ENCODE data around the gene ABTB1.
"Not testable (repeated sequence)": the region's sequence is repeated elsewhere in the genome, so short reads cannot be mapped to it uniquely, and the experiment has no call there.

ABTB1 gene

GRCh38 chr3:127674101-127674721, 1.5 kb downstream of the ABTB1 start:
- no peak for DNase-seq

DNA sequence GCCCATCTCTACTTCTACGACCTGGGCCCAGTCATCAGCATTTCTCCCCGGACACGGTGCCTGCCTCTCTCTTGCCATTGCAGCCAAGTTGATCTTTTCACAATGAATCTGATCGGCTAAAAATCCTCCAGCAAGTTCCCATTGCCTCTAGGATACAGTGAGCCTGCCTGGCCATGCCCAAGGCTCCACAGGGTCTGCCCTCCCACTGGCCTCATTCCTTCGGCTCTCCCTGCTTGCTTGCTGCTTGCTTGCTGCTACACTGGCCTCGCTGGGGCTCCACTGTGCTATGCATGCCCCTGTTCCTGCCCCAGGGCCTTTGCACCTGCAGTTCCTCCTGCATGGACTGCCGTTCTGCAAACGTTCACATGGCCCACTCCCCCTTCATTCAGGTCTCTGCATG, 2.0 kb downstream of the ABTB1 start:
- DNase-seq: no peak

DNA sequence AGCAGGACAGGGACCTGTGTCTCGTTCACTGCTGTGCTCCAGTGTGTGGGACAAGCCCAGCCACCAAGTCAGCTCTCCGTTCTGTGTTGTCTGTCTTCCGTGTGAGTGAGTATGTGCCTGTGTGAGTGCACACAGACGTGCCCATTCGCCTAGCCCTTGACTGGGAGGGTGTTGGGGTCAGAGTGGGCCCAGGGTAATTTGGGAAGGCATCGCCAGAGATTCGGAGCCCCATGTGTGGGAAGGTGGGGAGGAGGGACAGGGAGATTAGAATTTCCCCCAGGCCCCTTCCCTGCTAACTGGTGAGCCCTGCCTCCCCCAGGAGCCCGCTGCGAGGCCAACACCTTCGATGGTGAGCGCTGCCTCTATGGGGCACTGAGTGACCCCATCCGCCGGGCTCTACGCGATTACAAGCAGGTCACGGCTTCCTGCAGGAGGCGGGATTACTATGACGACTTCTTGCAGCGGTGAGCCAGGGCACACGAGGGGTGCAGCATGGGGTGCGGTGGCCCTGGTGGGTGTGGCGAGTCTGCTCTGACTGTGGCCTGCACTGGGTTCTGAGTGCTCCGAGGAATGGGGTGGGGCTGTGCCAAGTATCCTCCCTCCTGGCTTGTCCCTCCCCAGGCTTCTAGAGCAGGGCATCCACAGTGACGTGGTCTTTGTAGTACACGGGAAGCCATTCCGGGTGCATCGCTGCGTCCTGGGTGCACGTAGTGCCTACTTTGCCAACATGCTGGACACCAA, 3.1 kb downstream of the ABTB1 start:
- no peak for DNase-seq

DNA sequence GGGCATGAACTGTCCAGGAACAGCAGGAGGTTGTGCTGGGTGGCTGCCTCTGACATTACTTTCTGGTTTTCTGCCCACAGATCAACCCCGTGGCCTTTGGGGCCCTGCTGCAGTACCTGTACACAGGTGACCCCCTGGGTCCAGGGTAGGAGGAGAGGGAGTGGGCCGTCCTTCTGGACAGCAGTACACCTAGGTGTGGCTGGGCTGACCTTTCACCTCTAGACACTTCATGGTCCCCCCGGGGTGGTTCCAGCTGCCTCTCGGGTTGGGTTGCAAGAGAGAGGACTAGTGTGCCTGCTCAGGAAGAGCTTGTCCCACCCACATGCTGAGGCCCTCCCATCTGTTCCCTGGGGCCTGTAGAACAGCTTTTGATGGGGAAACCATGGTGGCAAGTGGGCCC, 3.7 kb downstream of the ABTB1 start:
- no peak for DNase-seq

GRCh38 chr3:127676921-127677351, 4.2 kb downstream of the ABTB1 start:
- DNase-seq: no peak

DNA sequence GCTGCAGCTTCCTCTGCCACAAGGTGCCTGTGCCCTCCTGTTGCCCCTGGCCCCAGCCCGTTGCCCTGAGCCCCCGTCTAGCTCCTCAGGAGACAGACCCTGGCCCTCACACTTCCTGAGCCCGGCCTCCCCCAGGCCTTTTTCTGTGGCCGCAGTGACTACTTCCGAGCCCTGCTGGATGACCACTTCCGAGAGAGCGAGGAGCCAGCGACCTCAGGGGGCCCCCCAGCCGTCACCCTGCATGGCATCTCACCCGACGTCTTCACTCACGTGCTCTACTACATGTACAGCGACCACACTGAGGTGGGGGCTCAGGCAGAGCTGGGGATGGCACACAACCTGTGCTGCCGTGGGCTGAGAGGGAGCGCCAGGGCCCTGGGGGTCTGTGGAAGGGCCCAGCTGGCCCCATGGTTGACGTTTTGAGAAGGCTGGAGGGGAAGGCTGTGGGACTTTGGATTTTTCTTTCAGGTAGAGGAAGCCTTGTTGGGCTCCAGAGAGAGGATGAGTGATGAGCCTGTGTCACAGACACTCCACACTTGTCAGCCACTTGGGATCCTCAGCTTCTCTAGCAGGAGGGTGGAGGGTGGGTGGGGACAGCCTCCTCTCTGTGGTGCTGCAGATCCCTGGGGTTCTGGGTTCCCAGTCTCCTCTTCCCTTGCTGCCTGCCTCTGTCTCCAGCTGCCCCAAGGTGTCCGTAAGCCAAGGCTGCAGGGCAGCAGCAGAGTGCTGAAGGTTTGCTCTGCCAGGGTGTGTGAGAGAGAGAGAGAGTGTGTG, 5.0 kb downstream of the ABTB1 start:
- no peak for DNase-seq

- DNase-seq: no peak
Observed at GRCh38 chr3:127678315-127678599, 5.5 kb downstream of the ABTB1 start.

GRCh38 chr3:127678611-127679533, 6.1 kb downstream of the ABTB1 start:
- no peak for DNase-seq

GRCh38 chr3:127679534-127680145, 6.9 kb downstream of the ABTB1 start:
- DNase-seq: no peak

- DNase-seq: no peak
Observed at GRCh38 chr3:127680146-127680661, 7.5 kb downstream of the ABTB1 start.

DNA sequence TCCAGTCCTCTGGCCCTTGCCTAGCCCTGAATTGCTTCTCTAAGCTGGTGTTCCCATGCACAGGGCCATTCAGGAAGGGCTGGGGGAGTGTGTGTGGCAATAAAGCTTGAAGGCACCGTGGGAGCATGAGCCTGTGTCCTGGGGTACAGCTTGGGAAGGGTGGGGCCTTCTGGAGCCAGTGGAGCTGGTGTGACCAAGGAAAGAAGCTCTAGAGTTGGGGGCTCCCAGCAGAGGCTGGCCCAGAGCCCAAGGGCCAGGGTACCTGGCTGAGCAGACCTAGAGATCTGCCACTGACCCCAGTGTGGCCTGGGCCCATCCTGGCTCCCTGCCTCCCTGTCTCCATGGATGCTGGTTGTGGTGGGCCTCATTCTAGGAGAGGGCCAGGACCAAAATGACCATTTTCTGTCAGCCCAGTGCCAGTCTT, 8.1 kb downstream of the ABTB1 start:
- no peak for DNase-seq

DNA sequence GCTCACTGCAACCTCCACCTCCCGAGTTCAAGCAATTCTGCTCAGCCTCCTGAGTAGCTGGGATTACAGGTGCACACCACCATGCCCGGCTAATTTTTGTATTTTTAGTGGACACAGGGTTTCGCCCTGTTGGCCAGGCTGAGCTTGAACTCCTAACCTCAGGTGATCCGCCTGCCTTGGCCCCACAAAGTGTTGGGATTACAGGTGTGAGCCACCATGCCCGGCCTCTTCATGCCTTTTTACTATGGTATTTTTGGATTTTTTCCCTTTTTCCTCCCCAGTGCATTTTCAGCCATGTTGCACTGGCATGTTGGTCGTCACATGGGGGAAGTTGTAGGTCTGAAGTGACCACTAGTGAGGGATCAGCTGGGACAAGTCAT, 9.4 kb downstream of the ABTB1 start:
- not testable (repeated sequence) for DNase-seq

DNA sequence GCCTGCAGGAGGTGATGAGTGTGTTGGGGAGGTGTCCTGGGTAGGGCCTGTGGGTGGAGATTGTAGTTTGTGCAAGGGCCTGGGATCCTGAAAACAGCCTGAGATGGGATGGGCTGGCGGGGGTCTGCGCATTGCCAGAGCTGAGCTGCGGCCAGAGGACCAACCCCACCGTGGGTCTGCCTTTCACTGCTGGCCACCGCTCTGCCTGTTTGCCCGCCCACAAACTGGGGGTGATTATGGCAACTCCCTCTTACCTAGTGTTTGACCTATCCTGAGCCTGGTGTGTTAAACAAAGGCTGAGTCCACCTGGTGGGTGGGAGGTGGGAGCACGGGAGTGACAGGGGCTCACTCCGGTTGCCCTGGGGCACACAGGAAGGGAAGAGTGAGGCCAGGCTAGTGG, 9.8 kb downstream of the ABTB1 start:
- DNase-seq: no peak

DNA sequence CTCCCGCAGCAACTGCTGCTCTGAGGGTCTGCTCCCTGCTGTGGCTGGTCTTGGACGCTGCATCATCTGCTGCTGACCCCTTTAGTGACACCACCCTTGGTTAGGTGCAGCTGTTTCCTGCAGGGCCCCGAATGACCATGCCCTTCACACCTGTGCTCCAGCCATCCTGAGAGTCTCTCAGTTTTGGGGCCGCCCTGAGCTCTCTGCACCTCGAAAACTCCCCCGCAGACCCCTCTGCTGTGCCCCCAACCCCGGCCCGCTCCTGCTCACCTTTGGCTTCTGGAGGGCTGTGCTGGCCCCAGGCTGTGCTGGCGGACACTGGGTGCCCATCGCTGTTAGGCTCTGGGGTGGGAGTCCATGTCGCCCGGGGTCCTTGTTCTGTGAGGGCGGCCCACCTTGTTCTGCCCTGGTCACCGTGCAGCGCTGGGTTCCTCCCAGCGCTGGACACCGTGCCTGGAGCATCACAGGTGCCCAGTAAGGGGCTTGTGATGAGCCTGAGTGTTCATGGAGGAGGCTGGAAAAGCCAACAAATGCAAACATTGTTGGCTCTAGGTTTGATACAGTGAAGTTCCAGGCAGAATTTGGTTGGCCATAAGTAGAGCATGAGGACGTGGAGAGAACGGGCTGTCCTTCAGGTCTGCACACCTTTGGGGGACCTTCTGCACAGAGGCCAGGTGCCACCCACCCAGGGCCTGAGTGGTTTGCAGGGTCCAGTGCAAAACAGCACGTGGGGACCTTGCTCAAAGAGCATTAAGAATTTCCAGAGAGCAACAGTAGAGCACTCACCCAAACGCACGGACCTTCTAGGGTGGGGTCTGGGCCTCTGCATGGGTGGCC, 12.3 kb downstream of the ABTB1 start:
- DNase-seq: no peak

DNA sequence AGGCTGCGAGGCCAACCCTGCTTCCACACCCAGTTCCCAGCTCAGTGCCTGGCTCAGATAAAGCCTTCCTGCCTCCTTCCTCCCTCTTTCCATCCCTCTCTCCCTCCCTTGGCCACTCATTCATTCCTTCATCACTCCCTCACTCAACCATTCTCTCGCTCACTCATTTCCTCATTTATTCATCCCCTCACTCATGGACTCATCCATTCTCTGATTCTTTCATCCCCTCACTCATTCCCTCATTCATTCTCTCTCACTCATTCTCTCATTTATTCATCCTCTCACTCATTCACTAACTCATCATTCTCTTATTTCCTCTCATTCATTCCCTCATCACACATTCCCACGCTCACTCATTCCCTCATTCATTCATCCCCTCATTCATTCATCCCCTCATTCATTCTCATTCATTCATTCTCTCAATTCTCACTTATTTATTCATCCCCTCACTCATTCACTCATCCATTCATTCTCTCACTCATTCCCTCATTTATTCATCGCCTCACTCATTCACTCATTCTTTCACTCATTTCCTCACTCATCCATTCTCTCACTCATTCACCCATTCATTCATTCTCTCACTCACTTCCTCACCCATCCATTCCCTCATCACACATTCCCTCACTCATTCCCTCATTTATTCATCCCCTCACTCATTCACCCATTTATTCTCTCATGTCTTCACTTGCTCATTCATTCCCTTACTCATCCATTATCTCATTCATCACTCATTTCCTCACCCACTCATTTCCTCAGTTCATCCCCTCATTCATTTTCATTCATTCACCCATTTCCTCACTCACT, 13.2 kb downstream of the ABTB1 start:
- no peak for DNase-seq

DNA sequence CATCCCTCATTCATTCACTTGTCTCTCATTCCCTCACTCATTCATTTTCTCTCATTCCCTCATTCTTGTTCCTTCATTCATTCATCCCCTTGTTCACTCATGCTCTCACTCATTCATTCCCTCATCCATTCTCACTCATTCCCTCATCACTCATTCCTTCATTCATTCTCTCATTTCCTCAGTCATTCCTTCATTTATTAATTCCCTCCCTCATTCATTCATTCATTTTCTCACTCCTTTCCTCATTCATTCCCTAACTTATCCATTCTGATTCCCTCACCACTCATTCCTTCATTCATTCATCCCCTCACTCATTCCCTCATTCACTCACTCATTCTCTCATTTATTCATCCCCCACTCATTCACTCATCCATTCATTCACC, 13.8 kb downstream of the ABTB1 start:
- DNase-seq: no peak

- DNase-seq: no peak
Observed at GRCh38 chr3:127687228-127687737, 14.5 kb downstream of the ABTB1 start.

- DNase-seq: no peak
Observed at GRCh38 chr3:127688022-127688415, 15.3 kb downstream of the ABTB1 start.

DNA sequence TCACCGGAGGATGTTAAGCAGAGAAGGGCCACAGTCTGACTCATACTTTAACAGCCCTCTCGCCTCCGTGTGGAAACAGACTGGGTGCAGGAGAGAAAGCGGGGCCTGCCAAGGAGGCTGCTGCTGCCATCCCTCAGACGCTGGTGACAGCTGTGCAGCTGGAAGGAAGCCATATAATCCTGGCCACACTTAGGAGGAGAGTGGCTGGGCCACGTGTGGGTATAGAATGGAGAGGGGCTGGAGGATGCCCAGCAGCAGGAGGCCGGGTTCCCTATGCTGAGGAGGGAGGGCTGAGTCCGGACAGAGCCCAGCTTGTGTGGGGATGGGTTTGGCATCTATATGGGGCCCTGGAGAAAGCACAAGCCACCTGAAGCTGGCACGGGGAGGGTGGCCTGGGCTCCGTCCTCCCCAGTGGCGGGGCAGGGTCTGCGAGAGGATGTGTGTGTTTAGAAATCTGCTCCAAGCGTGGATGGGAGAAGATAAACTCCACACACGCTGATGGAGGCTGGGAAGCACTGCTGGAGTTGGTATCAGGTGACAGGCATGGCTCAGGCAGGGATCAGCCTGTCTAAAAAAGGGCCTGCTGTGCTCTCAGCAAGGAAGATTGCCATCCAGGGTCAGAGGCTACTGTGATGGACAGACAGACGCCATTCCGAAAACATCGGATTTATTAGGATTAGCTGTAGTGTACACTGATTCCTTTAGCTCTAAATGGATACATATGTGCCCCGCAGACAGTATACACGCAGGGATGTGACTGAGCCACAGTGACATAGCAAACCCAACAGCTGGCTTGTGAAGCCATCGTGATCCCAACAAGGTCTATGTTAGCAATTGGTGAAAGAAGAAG, 15.9 kb downstream of the ABTB1 start:
- no peak for DNase-seq
